GM12865 (cell line): ENCODE data around the gene PEG3.

Experiments used
- DNase-seq: peaks from one replicate; pipeline ENCODE4 v3.0.0; 2010; ENCODE audit warnings: low read depth
- H3K4me3 ChIP-seq: 2 replicates; pipeline ENCODE4 v1.5.1; 2011; ENCODE audit warnings: mild to moderate bottlenecking, low read depth, low read length, control low read depth
- CTCF ChIP-seq: IDR thresholded peaks from 2 replicates; pipeline ENCODE4 v1.5.1; 2011; ENCODE audit warnings: low read length, control low read depth, low read depth, inconsistent platforms; ENCODE audit not compliant: insufficient read depth; ENCODE audit errors: missing control alignments

The PEG3 gene

GRCh38 chr19:56822755-56823154 lies 17.8 kb downstream of the PEG3 start:
- TF ChIP-seq CTCF = no peak
- no peak for DNase-seq
- H3K4me3 ChIP-seq = no peak overlapping the region

GRCh38 chr19:56821675-56822074 lies 18.9 kb downstream of the PEG3 start:
- DNase-seq = no peak

GRCh38 chr19:56821209-56821608 lies 19.3 kb downstream of the PEG3 start:
- DNase-seq = no peak
- no peak for TF ChIP-seq CTCF
- no peak overlapping the region for H3K4me3 ChIP-seq

More at GRCh38 chr19:56821675-56822074, 18.9 kb downstream of the PEG3 start:
- TF ChIP-seq CTCF = no peak
- H3K4me3 ChIP-seq = no peak overlapping the region

- TF ChIP-seq CTCF = no peak
- H3K4me3 ChIP-seq = no peak overlapping the region
- DNase-seq = no peak
These were observed 21.4 kb downstream of the PEG3 start for GRCh38 chr19:56819166-56819565.

GRCh38 chr19:56814656-56815055 lies 25.9 kb downstream of the PEG3 start:
- H3K4me3 ChIP-seq = no peak overlapping the region

GRCh38 chr19:56813531-56813930 lies 27.0 kb downstream of the PEG3 start:
- no peak for TF ChIP-seq CTCF
- no peak overlapping the region for H3K4me3 ChIP-seq
- no peak for DNase-seq

More at GRCh38 chr19:56814656-56815055, 25.9 kb downstream of the PEG3 start:
- no peak for DNase-seq
- no peak for TF ChIP-seq CTCF

GRCh38 chr19:56811480-56811879 lies 29.0 kb downstream of the PEG3 start:
- no peak for TF ChIP-seq CTCF
- DNase-seq = no peak
- no peak overlapping the region for H3K4me3 ChIP-seq
